Cardiac septum (tissue), 1 donor: ENCODE data around the gene RCN2. TPM values are rescaled to one million over a fixed set of nuclear protein-coding genes. Genes with fewer than 3 reads are reported as not detected.
A peak's percentile ranks its signal among the peaks of the same experiment; 100 is the strongest.

Experiments
- DNase-seq: peaks from one replicate; pipeline ENCODE4 v3.0.0-alpha.2; 2020; ENCODE audit warnings: low spot score
- intact Hi-C: fragments of 100-400 bp; cut with DNase I; formaldehyde crosslinking; loops from one replicate; pipeline ENCODE4 v1.14.0; 2022
- total RNA-seq: library from RNA; stranded (reverse); fragmentation: NEBNext Ultra II Directional; extraction: Animal tissue kit (Norgen Biotek cat#: 25700); gene quantifications from one replicate; pipeline ENCODE4 v1.2.1, GENCODE V29; 2021
- donor health status: DM: no; HTN: no; CAD: no.

Gene RCN2
- total RNA-seq, 1 donor from 2014 or later: 30.3 TPM

DNA sequence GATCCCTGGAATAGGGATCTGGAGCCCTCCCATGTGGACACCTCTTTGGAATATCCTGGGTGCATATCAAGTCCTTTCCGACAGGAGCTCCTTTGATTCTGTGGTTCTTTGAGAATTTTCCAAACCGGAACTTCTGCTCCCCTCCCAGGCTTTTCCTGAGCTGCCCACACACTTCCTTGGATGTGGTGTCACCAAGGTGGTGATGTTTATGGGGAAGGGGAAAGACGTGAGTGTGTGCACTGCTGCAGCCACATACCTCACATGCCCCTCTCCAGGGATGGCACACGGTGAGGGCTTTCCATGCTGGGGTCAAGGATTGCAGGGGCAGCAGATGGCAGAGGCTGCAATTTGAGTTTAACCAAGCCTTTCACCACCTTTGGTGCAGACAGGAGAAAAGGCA is 35.5 kb downstream of the RCN2 start:
- no peak for DNase-seq
- intact Hi-C loops: no loop called here

DNA sequence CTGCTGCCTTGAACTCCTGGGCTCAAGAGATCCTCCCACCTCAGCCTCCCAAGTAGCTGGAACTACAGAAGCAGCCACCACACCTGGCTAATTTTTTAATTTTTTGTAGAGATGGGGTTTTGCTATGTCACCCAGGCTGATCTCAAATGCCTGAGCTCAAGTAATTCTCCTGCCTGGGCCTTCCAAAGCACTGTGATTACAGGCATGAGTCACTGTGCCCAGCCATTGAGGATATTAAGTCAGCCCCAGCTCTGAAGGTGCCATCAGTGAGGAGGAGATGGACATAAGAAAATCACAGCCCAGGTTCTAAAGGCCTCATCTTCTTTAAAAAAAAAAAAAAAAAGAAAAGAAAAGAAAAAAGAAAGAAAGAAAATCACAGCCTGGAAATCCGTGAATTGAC is 36.8 kb downstream of the RCN2 start:
- DNase-seq: no peak
- intact Hi-C loops: no loop called here

DNA sequence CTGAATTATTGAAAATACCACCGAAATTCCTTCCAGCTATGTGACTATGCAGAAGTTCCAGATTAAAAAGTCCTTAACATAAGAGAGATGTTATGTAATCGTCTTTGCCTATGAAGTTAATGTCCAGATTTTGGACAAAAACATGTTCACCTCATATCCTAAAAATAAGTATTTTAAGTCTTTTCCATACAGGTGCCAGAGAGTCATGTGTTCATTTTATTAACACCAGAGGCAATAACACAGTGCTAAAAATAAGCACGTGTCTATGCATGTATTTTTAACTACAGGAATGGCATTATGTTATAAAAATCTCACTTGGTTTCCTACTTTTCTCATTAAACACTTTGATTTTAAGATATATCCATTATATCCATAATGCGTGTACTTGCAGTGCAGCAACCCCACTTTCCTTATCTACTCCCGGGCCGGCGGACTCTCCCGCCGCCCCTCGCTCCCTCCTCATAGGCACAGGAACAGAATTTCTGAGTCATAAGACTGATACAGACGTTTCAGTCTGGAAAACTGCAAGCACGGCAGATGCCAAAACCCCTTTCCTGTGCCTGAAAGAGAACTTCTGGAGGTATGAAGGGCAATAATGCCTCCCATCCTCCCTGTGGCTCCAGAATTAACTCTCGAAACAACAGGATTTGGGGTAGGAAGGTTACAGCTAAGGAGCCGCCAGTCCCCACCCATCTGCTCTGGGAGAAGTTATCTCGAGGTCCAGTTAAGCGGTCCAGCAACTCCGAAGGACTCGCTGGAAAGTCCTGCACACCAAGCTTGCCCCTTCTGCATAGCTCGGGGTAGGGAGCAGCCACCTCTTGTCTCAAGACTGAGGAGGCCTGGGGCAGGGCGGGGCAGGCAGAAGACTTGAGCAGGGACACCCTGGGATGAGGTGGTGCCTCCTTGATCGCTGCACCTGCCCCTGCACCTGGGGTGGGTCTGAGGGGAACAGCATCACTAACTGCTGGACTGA is 41.1 kb downstream of the RCN2 start:
- intact Hi-C loops: no loop called here
- no peak for DNase-seq

DNA sequence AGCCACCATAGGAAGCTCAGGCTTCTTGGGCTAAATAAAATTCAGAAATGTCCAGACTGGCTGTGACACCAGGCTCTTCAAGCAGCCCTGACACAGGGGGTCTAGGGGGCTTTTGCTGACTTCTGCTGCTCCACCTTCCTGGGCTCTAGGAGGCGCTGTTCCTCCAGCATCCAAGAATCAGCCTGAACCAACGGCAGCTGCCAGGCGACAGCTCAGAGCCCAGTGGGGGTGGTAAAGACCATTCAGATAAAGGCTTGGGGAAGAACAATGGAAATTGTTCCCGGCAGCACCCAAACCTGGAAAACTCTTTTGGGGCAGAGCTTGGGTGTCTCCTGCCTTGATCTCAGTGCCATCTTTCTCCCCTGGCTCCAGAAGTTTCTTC is 41.8 kb downstream of the RCN2 start:
- intact Hi-C loops: no loop called here
- DNase-seq: no peak

DNA sequence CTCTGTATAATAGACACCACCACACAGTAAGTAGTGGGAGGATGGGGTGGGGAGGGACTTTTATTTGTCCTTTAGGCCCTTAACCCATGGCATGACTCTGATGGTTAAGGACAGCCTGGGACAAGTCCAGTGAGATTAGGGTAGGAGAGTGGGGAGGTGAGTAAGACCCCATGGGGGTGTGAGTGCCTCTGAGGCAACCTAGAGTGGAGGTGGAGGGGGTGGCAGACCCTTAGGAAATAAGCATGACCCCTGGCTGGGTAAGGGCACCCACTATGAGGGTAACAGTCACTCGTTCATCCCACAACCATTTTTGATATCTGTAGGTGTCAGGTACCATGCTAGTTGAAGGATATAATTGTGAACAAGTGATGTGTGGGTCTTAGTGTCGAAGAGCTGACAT is 42.4 kb downstream of the RCN2 start:
- intact Hi-C loops: no loop called here
- no peak for DNase-seq

DNA sequence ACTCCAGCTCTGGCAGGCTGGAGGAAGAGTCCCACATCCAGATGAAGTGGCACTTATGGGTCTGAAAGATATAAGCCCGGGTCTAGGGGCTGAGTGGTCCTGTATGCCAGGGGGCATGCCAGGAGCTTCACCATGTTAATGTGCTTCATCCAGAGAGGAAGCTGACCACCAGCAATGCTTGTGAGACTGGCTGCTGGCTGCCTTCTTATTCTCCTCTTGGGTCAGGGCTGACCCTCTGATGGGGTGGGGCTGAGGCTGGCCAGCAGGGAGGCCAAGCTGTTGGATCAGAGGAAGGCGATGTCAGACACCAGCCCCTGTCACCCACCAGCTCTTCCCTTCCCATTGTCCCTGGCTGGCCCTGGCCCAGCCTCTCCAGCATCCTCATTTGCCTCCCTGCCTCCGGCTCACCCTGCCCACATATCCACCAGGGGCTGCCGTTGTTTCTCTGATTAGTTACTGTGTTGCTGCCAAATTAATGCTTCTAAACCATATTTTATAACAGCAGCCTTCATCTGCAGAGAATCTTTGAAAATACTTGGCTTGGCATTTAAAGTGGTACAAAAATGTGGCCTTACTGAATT is 43.0 kb downstream of the RCN2 start:
- intact Hi-C loops: no loop called here
- no peak for DNase-seq

DNA sequence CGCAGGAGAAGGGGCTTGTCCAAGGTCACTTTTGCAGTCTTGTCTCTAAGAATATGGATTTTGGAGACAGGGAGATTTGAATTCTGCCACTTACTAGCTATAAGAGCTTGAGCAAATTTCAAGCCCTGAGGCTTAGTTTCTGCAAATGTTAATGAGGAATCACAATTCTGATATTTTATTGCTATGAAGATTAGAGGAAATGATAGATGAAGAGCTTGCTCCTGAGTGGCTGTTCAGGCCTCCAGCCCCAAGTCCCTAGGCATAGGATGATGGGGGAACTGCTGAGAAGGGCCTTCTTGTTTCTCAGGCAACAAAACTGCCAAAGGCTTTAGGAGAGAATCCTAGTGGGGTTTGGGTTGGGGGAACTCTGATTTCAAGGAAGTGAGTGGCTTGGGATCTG is 44.6 kb downstream of the RCN2 start:
- intact Hi-C loops: no loop called here
- DNase-seq: no peak

DNA sequence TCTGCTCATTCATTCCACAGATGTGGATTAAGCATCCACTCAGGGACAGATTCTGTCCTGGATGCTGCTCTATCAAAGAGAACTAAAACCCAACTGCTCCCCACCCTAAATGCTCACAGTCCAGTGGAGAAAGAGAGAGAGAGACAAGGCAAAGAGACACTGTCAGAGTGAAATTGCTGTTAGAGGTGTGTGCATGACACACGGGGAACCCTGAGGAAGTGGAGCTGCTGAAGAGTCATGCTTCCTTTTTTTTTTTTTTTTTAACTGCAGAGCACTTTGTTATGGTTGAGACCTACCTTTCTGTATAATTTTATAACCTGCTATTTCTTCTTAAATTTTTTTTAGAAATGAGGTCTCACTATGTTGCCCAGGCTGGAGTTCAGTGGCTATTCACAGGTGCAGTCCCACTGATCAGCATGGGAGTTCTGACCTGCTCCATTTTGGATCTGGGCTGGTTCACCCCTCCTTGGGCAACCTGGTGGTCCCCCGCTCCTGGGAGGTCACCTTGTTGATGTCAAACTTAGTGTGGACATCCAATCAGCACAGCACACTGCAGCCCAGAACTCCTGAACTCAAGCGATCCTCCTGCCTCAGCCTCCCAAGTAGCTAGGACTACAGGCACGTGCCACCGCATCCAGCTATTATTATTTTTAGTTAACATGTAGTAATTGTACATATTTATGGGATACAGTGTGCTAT is 45.2 kb downstream of the RCN2 start:
- no peak for DNase-seq
- intact Hi-C loops: no loop called here

DNA sequence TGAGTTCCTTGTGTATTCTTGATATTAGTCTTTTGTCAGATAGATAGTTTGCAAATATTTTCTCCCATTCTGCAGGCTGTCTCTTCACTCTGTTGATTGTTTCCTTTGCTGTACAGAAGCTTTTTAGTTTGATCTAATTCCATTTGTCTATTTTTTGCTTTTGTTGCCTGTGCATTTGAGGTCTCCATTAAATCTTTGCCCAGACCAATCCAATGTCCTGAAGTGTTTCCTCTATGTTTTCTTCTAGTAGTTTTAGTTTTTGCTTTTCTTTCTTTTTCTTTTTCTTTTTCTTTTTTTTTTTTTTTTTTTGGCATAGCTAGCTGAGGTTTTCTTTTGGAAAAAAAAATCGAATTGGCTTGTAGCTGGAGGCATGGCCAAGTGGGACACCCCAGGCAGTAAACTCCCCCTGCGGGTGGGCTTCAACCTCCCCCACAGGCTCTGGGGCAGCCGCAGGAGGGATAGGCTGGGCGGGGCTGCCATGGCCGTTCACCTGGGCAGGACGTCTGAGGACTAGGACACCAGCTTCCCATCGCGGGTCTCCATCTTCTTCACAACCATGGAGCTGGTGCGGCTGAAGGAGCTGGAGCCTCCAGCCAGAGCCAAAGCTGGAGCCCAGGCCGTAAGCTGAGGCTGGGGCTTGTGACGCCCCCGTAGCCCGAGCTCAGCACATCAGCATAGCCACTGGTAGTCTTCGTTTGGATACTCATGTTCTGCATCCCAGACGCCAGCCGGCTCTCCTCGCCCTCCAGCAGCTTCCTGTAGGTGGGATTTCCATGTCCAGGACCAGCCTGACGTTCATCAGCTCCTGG is 47.2 kb downstream of the RCN2 start:
- intact Hi-C loops: no loop called here
- DNase-seq: no peak

DNA sequence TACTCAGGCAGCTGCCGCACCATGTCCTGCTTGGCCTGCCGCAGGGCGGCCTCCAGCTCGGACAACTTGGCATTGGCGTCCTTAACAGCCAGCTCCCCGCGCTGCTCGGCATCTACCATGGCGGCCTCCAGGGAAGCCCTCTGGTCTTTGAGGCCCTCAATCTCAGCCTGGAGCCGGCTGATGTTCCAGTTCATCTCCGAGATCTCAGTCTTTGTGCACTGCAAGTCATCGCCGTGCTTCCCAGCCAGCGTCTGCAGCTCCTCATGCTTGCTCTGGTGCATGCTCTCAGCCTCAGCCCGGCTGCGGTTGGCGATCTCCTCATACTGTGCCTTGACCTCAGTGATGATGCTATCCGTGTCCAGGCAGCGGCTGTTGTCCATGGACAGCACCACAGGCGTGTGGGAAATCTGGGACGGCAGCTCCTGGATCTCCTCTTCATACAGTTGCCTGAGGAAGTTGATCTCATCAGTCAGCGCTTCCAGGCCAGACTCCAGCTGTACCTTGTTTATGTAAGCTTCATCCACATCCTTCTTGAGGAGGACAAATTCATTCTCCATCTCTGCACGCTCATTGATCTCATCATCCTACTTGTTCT is 47.9 kb downstream of the RCN2 start:
- intact Hi-C loops: no loop called here
- DNase-seq: no peak

DNA sequence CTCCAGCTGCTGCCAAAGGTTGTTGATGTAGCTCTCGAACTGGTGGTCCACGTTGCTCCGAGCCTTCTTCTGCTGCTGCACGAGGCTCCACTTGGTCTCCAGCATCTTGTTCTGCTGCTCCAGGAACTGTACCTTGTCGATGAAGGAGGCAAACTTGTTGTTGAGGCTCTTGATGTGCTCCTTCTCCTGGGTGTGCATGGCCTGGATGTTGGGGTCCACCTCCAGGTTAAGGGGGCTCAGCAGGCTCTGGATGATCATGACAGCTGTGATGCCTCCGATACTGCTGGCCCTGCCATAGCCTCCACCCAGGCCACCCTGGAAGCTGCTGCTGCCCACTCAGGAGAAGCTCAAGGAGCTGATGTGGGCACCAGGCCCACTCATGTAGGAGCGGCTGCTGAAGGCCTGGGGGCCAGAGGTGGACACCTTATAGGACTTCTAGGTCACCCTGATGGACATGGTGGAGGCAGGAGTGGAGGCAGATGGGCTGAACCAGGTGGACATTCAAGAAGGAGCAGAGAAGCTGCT is 48.5 kb downstream of the RCN2 start:
- intact Hi-C loops: no loop called here
- no peak for DNase-seq

DNA sequence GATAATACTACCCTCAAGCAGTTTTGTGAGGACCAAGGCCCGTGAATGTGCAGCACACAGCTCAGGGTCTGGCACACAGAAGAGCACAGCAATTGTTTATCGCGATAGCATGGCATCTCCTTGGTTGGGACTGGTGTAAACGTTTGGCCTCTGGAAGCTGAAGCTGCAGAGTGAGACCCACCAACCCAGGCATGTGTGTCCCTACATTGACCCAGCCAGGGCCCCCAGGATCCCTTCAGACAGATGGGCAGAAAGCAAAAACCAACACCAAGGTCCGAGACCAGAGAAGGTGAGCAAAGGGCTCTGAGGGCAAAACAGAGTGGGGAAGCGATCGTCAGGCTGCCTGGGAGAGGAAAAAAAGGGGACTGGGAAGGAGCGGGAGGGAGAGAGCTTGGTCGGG is 50.8 kb downstream of the RCN2 start:
- DNase-seq: no peak
- intact Hi-C loops: no loop called here

DNA sequence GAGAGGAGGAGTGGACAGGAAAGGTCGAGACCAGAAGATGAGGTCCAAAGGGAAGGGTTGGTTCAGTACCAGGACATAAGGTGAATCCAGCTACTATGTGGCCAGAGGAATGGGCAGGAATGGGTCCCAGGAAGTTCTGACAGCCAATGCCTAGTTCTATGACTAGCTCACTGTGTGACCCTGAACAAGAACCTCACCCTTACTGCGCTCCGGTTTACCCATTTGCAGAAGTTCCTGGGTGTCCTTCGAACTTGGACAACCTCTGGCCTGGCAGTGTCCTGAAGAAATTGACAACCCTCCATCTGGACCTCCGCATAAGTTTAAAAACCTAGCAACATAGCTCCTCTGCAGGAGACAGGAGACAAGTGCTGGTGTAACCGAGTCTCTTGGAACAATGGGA is 51.2 kb downstream of the RCN2 start:
- no peak for DNase-seq
- intact Hi-C loops: no loop called here

DNA sequence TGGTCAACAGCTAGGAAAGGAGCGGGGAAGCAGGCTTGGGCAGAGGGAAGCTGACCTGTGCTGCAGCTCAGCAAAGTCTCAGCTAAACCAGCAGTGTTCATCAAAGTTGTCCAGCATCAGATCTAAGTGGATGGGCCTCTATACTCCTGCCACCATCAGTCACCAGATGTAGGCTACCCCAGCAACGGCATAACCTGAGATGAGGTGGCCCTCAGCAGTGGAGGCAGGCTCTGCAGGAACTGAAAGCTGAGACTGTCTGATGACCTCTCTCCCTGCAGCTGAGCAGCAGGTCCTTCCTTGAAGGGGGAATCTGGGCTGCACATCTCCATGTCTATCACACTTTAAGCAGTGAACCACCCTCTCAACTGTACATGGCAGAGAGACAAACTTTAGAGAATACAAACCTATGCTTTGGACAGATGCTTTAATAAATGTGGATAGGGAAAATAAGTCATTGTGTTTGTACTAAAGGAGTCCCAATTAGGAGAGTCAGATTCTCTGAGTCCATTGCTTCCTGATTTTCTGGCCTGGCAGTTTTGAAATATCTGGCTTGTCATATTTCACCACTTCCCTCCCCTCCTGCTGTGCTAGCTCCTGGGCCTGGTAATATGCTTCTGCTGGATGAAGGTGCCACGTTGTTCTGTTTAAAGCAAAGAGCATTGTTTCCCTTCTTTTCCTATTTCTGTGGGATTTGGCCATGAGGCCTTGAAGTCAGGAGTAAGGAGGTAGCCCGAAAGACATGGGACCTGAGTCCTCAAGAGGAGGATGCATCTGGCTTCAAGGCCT is 52.2 kb downstream of the RCN2 start:
- DNase-seq: no peak
- intact Hi-C loops: no loop called here

DNA sequence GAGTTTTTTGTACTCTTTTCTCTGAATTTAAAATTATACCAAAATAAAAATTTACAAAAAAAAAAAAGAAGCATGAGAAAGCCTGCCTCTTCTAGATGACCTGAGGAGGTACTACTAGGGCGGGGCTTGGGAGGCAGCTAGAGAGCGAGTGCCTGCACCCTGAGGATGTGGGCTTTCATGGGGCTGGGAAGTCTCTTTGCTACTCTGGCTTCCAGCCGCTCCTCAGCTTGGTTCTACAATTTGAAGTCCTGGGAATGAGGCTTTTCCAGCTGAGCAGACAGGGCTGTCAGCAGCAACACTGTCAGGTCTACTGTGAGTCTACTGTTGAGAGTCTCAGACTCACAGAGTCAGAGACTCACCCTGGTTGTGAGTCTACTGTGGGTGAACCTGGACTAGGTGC is 55.2 kb downstream of the RCN2 start:
- intact Hi-C loops: no loop called here

DNA sequence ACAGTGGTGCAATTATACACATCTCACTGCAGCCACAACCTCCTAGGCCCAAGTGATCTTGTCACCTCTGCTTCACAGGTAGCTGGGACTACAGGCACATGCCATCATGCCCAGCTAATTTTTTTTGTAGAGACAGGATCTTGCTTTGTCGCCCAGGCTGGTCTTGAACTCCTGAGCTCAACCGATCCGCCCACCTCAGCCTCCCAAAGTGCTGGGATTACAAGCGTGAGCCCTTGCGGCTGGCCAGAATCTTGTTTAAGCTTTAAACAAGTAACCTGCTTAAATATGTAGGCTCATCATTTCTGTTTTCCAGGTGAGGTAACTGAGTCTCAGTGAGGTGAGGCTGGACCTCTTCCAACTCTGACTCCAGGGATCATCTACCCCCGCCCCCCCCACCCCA is 55.7 kb downstream of the RCN2 start:
- intact Hi-C loops: no loop called here
- peak; percentile 57 for DNase-seq

More for the DNA sequence above, 55.2 kb downstream of the RCN2 start:
- DNase-seq: peak; percentile 50

DNA sequence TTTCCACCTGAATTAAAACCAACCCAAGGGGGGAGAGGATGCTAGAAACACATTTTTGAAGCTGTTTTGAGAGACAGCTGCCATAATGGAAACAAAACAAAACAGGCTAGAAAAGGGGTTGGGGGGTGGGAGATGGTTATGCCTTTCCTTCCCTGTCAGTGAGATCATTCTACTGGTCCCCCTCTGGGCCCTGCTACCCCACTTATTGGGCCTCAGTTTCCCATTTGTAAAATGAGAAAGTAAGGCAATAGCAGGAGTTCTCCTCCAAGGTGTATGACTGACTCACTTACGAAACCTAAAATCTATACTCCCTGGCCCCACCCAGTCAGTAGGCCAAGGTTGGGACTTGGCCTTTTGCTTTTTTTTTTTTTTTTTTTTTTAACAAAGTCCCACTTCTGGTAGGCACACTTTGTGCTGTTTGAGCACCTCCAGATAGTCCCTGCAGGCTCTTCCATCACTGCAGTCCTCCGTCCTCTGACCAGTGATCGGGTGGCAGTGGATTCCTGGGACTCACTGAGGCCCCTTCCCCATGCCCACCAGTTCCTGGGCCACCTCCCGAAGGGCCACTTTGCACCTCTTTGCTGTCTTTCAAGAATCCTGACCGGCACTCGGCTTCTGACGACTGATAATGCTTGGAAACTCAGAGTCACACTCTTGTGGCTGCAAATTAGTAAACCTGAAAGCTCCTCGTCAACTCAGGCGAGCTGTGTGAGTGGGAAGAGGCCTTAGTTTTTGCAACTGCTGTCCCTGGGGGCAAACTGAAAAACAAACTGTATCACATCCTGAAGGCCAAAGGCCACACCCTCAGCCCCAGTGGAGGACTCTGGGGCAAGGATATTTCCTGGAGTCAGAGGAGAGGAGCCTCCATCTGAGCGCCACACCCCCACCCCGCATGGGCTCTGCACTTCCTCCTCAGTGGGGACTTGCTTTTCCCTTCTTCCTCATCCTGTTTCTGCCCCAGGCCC is 56.6 kb downstream of the RCN2 start:
- DNase-seq: peak; percentile 89
- intact Hi-C loops: no loop called here
